VCaP (cell line): ENCODE measurements around the gene ESPNL.

Source experiments
- H3K27ac ChIP-seq: fragments of 450-650 bp; 2 replicates; pipeline ENCODE4 v1.5.1; 2017
- TF ChIP-seq, protein P1 (sequence below): fragments of 450-650 bp; conservative IDR thresholded peaks from 2 replicates; pipeline ENCODE4 v1.5.1; 2017; ENCODE audit warnings: mild to moderate bottlenecking, moderate library complexity

The ESPNL gene

DNA sequence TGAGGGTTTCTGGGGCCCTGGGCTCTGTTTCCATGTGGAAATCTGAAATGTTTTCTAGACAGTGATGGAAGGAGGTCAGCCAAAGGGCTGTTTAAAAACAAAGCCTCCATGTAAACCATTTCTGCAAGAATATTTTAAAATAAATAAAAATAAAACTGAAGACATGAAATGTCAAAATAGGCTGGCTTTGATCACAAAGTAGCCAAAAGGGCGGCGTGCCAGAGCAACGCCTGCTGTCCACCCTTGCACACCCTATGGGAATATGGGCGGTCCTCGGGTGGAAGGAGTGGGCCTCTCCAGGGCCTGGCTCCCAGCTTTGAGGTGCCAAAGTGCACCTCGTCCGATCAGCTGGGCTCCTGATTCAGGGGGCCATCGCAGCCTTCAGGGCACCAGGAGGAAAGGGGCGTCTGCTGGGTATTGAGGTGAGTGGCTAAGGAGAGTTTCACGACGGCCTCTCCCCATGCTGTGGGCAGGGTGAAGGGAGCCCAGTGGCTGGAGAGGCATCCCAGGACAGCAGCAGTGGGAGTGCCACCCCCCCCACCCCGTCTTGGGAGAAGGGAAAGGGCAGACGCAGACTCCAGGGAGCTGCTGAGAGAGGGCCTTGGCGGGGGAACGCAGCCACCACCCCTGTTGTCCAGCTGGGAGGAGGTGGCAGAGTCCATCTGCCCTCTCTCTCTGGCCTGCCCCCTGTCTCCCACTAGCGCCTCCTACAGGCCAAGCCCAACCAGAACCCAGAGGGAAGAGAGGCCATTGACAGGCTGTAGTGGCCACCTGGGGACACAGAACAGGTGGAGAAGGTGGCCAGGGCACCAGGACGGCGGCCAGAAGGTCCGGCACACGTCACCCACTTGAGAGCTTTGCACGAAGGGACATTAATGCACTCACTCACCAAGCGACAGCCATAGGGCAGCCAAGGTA lies 52.9 kb downstream of the ESPNL start:
- TF ChIP-seq, protein P1, sequence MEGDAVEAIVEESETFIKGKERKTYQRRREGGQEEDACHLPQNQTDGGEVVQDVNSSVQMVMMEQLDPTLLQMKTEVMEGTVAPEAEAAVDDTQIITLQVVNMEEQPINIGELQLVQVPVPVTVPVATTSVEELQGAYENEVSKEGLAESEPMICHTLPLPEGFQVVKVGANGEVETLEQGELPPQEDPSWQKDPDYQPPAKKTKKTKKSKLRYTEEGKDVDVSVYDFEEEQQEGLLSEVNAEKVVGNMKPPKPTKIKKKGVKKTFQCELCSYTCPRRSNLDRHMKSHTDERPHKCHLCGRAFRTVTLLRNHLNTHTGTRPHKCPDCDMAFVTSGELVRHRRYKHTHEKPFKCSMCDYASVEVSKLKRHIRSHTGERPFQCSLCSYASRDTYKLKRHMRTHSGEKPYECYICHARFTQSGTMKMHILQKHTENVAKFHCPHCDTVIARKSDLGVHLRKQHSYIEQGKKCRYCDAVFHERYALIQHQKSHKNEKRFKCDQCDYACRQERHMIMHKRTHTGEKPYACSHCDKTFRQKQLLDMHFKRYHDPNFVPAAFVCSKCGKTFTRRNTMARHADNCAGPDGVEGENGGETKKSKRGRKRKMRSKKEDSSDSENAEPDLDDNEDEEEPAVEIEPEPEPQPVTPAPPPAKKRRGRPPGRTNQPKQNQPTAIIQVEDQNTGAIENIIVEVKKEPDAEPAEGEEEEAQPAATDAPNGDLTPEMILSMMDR, result no peak
- H3K27ac ChIP-seq, result no peak overlapping the region

DNA sequence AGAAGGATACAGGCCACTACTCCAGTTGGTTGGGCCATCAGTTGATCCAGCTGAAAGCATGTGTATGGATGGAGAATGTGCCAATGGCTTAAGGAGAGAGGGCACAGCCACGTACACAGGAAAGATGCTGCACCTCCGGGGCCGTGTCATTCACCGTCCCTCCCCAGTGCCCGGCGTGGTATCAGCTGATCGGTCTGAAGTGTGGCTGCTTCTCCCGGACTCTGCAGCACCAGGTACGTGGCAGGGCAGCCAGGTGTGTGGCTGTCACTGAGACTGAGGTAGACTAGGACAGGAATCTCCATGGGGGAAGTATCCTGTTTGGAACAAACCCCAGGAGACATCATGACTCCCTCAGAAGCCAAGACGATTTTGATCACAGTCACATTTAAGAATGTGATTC lies 54.4 kb downstream of the ESPNL start:
- H3K27ac ChIP-seq, result no peak overlapping the region
- TF ChIP-seq, protein P1, result no peak

DNA sequence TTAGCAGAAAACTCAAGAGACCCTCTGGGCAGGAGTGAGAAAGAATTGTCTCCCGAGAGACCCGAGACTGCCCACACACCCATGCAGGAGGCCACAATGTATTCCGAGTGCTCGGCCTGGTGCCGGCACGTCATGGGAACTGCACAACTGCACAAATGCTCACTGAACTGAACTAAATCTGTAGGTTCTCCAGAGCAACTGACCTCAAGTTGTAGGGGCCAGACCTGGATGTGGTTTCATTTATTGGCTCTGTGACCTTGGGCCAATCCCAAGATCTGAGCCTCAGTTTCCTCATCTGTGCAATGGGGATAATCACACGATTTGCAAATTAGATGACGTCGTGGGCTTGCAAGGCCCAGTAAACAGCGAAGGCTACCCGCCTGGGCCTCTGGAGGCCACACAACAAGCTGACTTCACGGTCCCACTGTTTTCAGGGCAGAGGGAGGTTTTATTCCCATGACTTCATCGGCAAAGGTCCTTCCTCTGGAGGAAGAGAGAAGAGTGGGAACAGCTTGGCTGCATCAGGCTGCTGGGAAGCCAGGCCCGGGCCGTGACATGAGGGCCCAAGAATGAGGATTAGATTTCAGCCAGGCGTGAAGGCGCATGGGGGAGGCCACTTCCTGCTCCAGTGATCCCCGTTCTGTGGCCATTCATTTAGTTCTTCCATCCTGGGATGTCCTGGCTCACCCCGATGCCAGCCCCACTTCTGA lies 55.1 kb downstream of the ESPNL start:
- H3K27ac ChIP-seq, result no peak overlapping the region
- TF ChIP-seq, protein P1, result no peak

DNA sequence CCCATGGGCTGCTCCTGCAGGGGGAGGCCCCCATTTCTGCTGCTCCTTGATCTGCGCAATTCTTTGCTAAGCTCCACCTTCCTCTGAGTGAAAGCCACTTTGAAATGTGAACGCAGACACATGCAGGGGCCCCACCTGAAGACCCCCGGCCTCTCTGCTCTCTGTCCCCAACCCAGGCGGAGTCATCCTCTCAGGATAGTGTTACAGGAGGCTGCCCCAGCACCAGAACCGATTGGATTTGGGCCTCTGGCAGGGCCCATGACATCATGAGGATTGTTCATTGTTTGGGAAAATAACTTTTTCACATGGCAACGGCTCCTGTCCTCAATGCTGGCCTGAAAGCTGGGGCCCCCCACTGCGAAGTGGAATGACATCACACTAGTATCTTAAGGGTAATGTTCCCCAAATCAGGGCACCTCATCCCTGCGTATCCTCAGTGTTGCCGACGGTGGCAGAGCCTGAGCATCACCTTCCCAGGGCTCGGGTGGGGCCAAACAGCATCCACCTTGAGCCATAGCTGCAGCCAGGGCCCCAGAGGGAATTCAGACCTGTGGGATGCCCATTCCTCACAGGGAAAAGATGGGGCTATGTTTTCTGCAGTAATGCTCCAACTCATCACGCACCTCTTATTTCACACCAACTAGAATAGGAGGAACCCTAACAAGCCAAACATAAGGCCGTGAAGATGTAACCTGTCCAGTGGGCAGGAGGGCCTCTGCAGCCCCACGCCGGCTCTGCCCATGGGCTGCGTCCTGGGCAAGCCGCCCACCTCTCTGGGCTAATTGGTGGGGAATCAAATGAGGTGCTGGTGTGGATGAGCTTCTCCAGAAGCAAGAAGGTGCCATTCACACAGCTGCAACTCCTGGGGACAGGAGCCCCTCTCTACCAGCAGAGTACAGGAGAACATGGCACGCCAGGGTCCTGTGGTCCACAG lies 55.9 kb downstream of the ESPNL start:
- TF ChIP-seq, protein P1, result no peak

DNA sequence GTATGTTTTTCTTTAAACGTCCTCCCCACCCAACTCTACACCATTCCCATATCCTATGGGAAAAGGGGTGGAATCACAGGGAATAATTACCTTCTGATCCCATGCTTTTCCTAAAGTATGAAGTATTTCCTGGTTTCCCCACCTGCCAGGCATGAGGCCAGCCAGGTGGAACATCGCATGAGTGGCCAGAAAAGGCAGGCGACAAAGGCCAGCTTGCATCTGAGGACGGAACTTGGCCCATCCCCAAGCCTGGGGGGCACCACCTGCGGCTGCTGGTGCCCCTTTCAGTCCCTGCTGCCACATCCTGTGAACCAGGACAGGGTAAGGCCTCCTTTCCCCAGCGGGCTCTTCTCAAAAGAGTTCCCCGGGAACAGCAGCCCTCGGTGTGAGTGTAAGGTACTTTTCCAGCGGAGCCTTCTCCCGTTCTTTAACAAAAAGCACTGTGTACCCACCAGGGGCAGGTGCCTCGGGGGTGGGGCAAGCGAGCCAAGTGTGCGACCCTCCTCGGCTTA lies 57.4 kb downstream of the ESPNL start:
- H3K27ac ChIP-seq, result no peak overlapping the region
- TF ChIP-seq, protein P1, result no peak

More for the DNA sequence above, 55.9 kb downstream of the ESPNL start:
- no peak overlapping the region for H3K27ac ChIP-seq

DNA sequence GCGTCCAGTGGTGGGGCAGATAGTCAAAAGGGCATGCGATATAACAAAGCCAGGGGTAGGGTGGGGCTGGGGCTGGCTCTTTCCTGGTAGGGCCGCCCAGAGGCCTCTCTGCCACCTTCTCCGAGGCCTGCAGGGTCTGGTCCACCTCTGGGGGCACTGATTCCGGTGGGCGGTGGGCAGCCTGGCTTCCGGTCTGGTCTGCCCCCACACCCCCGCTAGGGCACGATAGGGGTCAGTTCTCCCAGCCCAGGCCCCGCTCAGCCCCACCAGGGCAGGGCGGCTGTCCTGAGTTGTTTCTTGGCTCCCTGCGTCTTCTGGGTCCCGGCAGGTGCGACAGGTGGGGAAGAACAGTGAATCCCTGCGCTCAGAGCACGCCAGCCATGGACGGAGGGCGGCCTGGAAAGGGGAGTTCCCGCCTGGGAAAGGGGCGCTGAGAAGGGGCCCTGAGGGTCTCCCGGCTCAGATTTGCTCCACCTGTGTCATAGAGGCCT lies 57.9 kb downstream of the ESPNL start:
- TF ChIP-seq, protein P1, result no peak
- no peak overlapping the region for H3K27ac ChIP-seq
